ENCODE data around the gene MAML3.

- TF ChIP-seq PKNOX1 (IDR thresholded peaks at IDR 0.05) (no peak), TARDBP (IDR thresholded peaks at IDR 0.05) (no peak), FOXK2 (IDR thresholded peaks at IDR 0.05) (no peak), CTBP1 (IDR thresholded peaks at IDR 0.05; ENCODE audit: borderline replicate concordance) (no peak), ELF4 (IDR thresholded peaks at IDR 0.05) (no peak), FOXA1 (IDR thresholded peaks at IDR 0.05) (no peak), FOXM1 (IDR thresholded peaks at IDR 0.05; ENCODE audit: borderline replicate concordance) (no peak), SUZ12 (IDR thresholded peaks at IDR 0.05) (no peak)
Measured at GRCh38 chr4:139844057-139844456, 309.9 kb downstream of the MAML3 start.
